ENCODE data around the gene SDK2. TPM values are rescaled to one million over a fixed set of nuclear protein-coding genes. Genes with fewer than 3 reads are reported as not detected.
A peak's percentile ranks its signal among the peaks of the same experiment; 100 is the strongest.

The SDK2 gene
- total and polyA plus RNA-seq, 2 donors from 2014 or later = 0.37 to 2.4 TPM

GRCh38 chr17:73389411-73389810, 254.8 kb downstream of the SDK2 start:
- H3K9me3 ChIP-seq (ENCODE audit: control insufficient read depth in 2 of 3, insufficient read depth in 1 of 3, low read length in 3 of 3) = no peaks in the 10 kb centered on the region
- no peak for TF ChIP-seq CTCF (IDR thresholded peaks at IDR 0.05; ENCODE audit: borderline replicate concordance, extremely low read depth, insufficient read depth)
- no peaks in the 10 kb centered on the region for H3K4me1 ChIP-seq (ENCODE audit: control insufficient read depth in 2 of 3, insufficient read depth in 2 of 3, low read depth in 1 of 3, low read length in 3 of 3)
- no peak overlapping the region for H3K27ac ChIP-seq (ENCODE audit: low read depth in 2 of 2, low read length in 2 of 2)
- DNase-seq = peak in 1 of 5 donors; percentile 43
- no peak for FAIRE-seq
- no peaks in the 10 kb centered on the region for H3K27me3 ChIP-seq (ENCODE audit: control insufficient read depth, insufficient read depth, low read length)
- H3K9ac ChIP-seq (ENCODE audit: low read length in 3 of 3) = no peak overlapping the region
- no peak overlapping the region for H3K4me3 ChIP-seq (ENCODE audit: low read length in 3 of 3)
- H3K36me3 ChIP-seq (ENCODE audit: control insufficient read depth in 2 of 3, insufficient read depth in 3 of 3, low read length in 3 of 3) = no peaks in the 10 kb centered on the region
- intact Hi-C loops (cut with DNase I) = no loop called here

GRCh38 chr17:73388578-73388905, 255.7 kb downstream of the SDK2 start:
- Histone ChIP-seq H3K27ac (ENCODE audit: low read depth in 2 of 2, low read length in 2 of 2) (no peak overlapping the region), H3K9ac (ENCODE audit: low read length in 3 of 3) (no peak overlapping the region), H3K4me1 (ENCODE audit: control insufficient read depth in 2 of 3, insufficient read depth in 2 of 3, low read depth in 1 of 3, low read length in 3 of 3) (no peaks in the 10 kb centered on the region), H3K36me3 (ENCODE audit: control insufficient read depth in 2 of 3, insufficient read depth in 3 of 3, low read length in 3 of 3) (no peaks in the 10 kb centered on the region), H3K4me3 (ENCODE audit: low read length in 3 of 3) (no peak overlapping the region), H3K9me3 (ENCODE audit: control insufficient read depth in 2 of 3, insufficient read depth in 1 of 3, low read length in 3 of 3) (no peaks in the 10 kb centered on the region), H3K27me3 (ENCODE audit: control insufficient read depth, insufficient read depth, low read length) (no peaks in the 10 kb centered on the region)
- no peak for FAIRE-seq
- no peak for DNase-seq
- intact Hi-C loops (cut with DNase I) = no loop called here
- TF ChIP-seq CTCF (IDR thresholded peaks at IDR 0.05; ENCODE audit: borderline replicate concordance, extremely low read depth, insufficient read depth) = no peak

GRCh38 chr17:73387746-73388577, 256.3 kb downstream of the SDK2 start:
- H3K4me3 ChIP-seq (ENCODE audit: low read length in 3 of 3) = no peak overlapping the region
- no peak for TF ChIP-seq CTCF (IDR thresholded peaks at IDR 0.05; ENCODE audit: borderline replicate concordance, extremely low read depth, insufficient read depth)
- H3K4me1 ChIP-seq (ENCODE audit: control insufficient read depth in 2 of 3, insufficient read depth in 2 of 3, low read depth in 1 of 3, low read length in 3 of 3) = no peaks in the 10 kb centered on the region
- no peaks in the 10 kb centered on the region for H3K9me3 ChIP-seq (ENCODE audit: control insufficient read depth in 2 of 3, insufficient read depth in 1 of 3, low read length in 3 of 3)
- intact Hi-C loops (cut with DNase I) = no loop called here
- H3K36me3 ChIP-seq (ENCODE audit: control insufficient read depth in 2 of 3, insufficient read depth in 3 of 3, low read length in 3 of 3) = no peaks in the 10 kb centered on the region
- no peak overlapping the region for H3K27ac ChIP-seq (ENCODE audit: low read depth in 2 of 2, low read length in 2 of 2)
- FAIRE-seq (no peak), DNase-seq (peak in 1 of 5 donors; percentile 52)
- no peak overlapping the region for H3K9ac ChIP-seq (ENCODE audit: low read length in 3 of 3)
- no peaks in the 10 kb centered on the region for H3K27me3 ChIP-seq (ENCODE audit: control insufficient read depth, insufficient read depth, low read length)

Measured in kidney (tissue), 14 donors.